IPS-15b (cell line): Measurements from ENCODE around the gene IL22RA1.

Experiments used
- H3K27me3 ChIP-seq: one replicate; pipeline ENCODE4 v1.6.1; 2013; ENCODE audit warnings: low read length; ENCODE audit not compliant: control insufficient read depth, insufficient read depth
- H3K36me3 ChIP-seq: one replicate; pipeline ENCODE4 v1.6.1; 2013; ENCODE audit warnings: low read length; ENCODE audit not compliant: control insufficient read depth, insufficient read depth
- H3K4me1 ChIP-seq: one replicate; pipeline ENCODE4 v1.6.1; 2013; ENCODE audit warnings: mild to moderate bottlenecking, low read length; ENCODE audit not compliant: control insufficient read depth, insufficient read depth
- H3K4me3 ChIP-seq: one replicate; pipeline ENCODE4 v1.5.1; 2013; ENCODE audit warnings: low read depth, low read length
- H3K9ac ChIP-seq: one replicate; pipeline ENCODE4 v1.6.1; 2013; ENCODE audit warnings: low read depth, mild to moderate bottlenecking, low read length
- H3K9me3 ChIP-seq: one replicate; pipeline ENCODE4 v1.6.1; 2013; ENCODE audit warnings: mild to moderate bottlenecking, low read length; ENCODE audit not compliant: control insufficient read depth, insufficient read depth

The IL22RA1 gene

GRCh38 chr1:24075946-24076345, 67.0 kb downstream of the IL22RA1 start:
- H3K36me3 ChIP-seq = no peaks in the 10 kb centered on the region
- no peak overlapping the region for H3K4me3 ChIP-seq
- H3K4me1 ChIP-seq = peaks cover 9% of the 10 kb centered on the region
- no peak overlapping the region for H3K9ac ChIP-seq
- no peaks in the 10 kb centered on the region for H3K9me3 ChIP-seq
- H3K27me3 ChIP-seq = peaks cover 3% of the 10 kb centered on the region

GRCh38 chr1:24075590-24075854, 67.4 kb downstream of the IL22RA1 start:
- H3K9ac ChIP-seq = no peak overlapping the region
- H3K4me3 ChIP-seq = no peak overlapping the region
- H3K36me3 ChIP-seq = no peaks in the 10 kb centered on the region
- H3K9me3 ChIP-seq = no peaks in the 10 kb centered on the region
- peaks cover 9% of the 10 kb centered on the region for H3K4me1 ChIP-seq
- peaks cover 3% of the 10 kb centered on the region for H3K27me3 ChIP-seq

GRCh38 chr1:24074817-24075589, 67.9 kb downstream of the IL22RA1 start:
- no peaks in the 10 kb centered on the region for H3K9me3 ChIP-seq
- no peak overlapping the region for H3K9ac ChIP-seq
- H3K36me3 ChIP-seq = no peaks in the 10 kb centered on the region
- H3K4me1 ChIP-seq = peaks cover 9% of the 10 kb centered on the region
- H3K4me3 ChIP-seq = no peak overlapping the region
- H3K27me3 ChIP-seq = peaks cover 3% of the 10 kb centered on the region

GRCh38 chr1:24074196-24074595, 68.7 kb downstream of the IL22RA1 start:
- Histone ChIP-seq H3K4me3 (no peak overlapping the region), H3K9ac (no peak overlapping the region), H3K9me3 (no peaks in the 10 kb centered on the region), H3K4me1 (peaks cover 9% of the 10 kb centered on the region), H3K27me3 (peaks cover 3% of the 10 kb centered on the region), H3K36me3 (no peaks in the 10 kb centered on the region)

GRCh38 chr1:24071941-24072340, 71.0 kb downstream of the IL22RA1 start:
- H3K9ac ChIP-seq = no peak overlapping the region
- H3K9me3 ChIP-seq = no peaks in the 10 kb centered on the region

GRCh38 chr1:24070821-24071393, 72.0 kb downstream of the IL22RA1 start:
- no peak overlapping the region for H3K9ac ChIP-seq
- no peaks in the 10 kb centered on the region for H3K36me3 ChIP-seq
- peaks cover 3% of the 10 kb centered on the region for H3K27me3 ChIP-seq
- H3K9me3 ChIP-seq = no peaks in the 10 kb centered on the region
- H3K4me1 ChIP-seq = peaks cover 6% of the 10 kb centered on the region
- peak overlapping the region; percentile 45 for H3K4me3 ChIP-seq

More at GRCh38 chr1:24071941-24072340, 71.0 kb downstream of the IL22RA1 start:
- no peak overlapping the region for H3K4me3 ChIP-seq
- H3K36me3 ChIP-seq = no peaks in the 10 kb centered on the region
- peaks cover 3% of the 10 kb centered on the region for H3K27me3 ChIP-seq
- H3K4me1 ChIP-seq = peaks cover 6% of the 10 kb centered on the region

- peaks cover 3% of the 10 kb centered on the region for H3K27me3 ChIP-seq
- no peak overlapping the region for H3K4me3 ChIP-seq
- H3K4me1 ChIP-seq = peaks cover 6% of the 10 kb centered on the region
- H3K36me3 ChIP-seq = no peaks in the 10 kb centered on the region
- no peak overlapping the region for H3K9ac ChIP-seq
- H3K9me3 ChIP-seq = no peaks in the 10 kb centered on the region
Observed at GRCh38 chr1:24069817-24070216, 73.1 kb downstream of the IL22RA1 start.
